CD4-positive, alpha-beta T cell treated with Interleukin-6 at 100 ng/mL for 8 hours (primary cell): ENCODE data around the gene ZNF212.
"Not testable (repeated sequence)": the region's sequence is repeated elsewhere in the genome, so short reads cannot be mapped to it uniquely, and the experiment has no call there.

Experiments used
- DNase-seq: peaks from one replicate; pipeline ENCODE4 v3.0.0-alpha.2; 2020; ENCODE audit warnings: mixed read lengths, low spot score

ZNF212 gene

DNA sequence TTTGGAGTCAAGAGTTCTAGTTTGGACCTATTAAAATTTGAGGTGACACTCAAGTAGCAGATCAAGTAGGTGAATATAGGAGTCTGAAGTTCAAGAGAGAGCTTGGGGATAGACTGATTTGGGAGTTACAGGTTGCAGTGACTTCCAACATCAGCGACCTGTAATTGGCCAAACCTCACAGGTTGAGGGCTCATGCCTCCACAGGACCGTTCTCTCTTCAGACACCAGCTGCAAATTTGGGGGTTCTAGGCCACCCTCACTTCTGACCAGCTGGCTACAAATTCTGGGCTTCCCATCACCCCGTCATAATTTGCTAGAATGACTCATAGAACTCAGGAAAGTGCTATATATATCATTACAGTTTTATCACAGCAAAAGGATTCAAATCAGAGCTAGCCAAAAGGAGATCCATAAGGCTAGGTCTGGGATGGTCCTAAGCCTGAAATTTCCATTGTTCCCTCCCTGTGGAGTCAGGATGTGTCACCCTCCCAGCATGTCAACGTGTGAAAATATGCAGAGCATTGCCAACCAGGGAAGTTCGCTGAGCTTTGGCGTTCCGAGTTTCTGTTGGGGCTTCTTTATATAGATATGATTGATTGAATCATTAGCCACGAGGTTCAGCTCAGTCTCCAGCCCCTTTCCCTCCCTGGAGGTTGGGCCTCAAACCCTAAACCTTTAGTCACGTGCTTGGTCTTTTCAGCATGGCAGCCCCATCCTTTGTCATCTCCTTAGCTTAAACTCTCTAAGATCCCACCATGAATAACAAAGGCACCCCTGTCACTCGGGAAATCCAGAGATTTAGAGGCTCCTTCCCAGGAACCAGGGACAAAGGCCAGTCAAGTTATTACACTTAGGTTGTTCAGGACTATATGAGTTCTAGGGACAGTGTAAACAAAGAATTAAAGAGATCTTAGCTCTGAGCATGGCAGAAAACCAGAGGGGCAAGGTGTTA lies 20.7 kb upstream of the ZNF212 start:
- no peak for DNase-seq

DNA sequence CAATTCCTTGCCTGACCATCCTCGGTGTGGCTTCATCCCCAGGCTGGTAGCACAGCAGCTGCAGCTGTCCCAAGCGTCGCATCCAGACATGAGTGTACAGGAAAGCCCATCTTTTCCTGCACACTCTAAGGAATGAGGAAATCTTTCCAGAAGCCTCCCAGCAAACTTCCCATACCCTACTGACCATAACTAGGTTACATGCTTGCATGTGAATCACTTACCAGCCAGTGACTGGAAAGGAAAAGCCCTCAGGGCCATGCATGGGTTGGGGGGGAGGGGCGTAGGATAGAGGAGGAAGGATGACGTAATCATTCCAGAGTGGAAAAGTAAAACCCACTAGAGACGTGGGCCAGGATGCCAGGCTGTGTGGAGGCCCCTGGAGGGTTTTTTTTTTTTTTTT lies 18.9 kb upstream of the ZNF212 start:
- DNase-seq: no peak

DNA sequence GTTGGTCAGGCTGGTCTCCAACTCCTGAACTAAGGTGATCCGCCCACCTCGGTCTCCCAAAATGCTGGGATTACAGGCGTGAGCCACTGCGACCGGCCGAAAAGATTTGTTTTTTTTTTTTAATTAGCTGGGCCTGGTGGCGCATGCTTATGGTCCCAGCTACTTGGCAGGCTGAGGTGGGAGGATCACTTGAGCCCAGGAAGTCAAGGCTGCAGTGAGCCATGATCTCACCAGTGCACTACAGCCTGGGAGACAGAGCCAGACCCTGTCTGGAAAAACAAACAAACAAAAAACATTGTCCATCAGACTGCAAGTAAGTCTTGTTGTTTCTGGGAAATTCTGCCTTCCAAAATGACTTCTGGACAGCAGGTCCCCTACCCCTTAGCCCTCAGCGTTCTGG lies 16.3 kb upstream of the ZNF212 start:
- no peak for DNase-seq

DNA sequence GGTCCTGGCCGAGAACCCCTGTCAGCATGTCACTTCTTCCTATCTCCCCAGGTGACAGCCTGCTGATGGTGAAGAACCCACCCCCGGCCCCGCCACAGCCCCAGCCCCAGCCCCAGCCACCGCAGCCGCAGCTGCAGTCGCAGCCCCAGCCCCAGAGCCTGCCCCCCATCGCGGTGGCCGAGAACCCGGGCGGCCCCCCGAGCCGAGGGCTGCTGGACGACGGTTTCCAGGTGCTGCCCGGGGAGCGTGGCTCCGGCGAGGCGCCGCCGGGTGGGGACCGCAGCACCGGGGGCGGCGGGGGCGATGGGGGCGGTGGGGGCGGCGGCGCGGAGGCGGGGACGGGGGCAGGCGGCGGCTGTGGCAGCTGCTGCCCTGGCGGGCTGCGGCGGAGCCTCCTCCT lies 15.7 kb upstream of the ZNF212 start:
- DNase-seq: no peak

DNA sequence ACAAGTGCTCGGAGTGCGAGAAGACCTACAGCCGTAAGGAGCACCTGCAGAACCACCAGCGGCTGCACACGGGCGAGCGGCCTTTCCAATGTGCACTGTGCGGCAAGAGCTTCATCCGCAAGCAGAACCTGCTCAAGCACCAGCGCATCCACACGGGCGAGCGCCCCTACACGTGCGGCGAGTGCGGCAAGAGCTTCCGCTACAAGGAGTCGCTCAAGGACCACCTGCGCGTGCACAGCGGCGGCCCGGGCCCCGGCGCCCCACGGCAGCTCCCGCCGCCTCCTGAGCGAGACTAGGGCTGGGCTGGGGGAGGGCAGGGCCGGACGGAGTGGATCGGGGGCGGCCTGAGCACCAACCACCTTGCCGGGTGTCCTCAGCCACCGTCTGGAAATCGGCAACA lies 15.1 kb upstream of the ZNF212 start:
- DNase-seq: no peak

DNA sequence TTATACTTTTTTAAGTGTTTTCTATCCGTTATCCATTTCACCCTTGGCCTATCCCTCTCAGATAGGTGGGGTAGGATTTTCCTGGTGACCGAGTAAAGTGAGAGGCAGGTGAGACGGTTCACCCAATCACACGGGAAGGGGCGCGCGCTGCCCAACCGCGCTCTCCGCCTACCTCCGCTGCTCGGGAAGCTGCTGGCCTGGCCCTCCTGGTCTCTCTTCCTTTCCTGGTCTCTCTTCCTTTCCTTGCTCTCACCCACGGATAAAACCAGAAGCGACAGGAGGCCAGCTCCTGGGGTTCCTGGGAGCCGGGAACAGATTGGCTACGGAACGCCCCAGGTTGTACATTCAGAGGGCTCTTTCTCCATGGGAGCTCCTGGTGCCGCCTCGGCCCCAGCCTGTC lies 14.3 kb upstream of the ZNF212 start:
- no peak for DNase-seq

DNA sequence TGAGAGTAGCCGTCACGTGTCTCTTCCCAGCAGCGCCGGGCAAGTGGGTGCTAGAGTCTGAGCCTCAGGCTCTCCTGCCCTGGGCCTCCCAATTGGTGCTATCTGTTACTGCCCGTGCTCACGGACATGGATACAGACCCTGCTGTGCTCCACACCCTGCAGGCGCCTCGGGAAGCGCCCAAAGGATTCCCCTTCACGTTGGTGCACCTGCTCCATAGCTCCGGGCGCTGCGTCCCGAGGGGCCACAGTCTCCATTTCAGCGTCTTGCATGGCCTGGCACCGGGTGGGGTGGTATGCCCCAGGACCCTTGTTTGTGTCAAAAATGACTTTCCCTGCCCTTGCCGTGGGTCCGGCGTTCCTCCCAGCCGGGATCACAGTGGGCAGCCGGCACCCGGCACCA lies 13.8 kb upstream of the ZNF212 start:
- no peak for DNase-seq

DNA sequence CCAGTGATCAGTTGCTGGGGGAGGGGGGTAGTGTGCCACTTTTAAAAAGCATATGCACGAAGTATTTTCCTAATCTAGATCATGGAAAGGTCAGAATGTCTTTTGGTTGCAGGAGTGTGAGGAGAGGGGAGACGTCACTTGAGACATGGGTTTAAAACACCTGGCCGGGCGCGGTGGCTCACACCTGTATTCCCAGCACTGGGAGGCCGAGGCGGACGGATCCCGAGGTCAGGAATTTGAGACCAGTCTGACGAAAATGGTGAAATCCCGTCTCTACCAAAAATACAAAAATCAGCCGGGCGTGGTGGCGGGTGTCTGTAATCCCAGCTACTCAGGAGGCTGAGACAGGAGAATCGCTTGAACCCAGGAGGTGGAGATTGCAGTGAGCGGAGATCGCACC lies 13.1 kb upstream of the ZNF212 start:
- not testable (repeated sequence) for DNase-seq

DNA sequence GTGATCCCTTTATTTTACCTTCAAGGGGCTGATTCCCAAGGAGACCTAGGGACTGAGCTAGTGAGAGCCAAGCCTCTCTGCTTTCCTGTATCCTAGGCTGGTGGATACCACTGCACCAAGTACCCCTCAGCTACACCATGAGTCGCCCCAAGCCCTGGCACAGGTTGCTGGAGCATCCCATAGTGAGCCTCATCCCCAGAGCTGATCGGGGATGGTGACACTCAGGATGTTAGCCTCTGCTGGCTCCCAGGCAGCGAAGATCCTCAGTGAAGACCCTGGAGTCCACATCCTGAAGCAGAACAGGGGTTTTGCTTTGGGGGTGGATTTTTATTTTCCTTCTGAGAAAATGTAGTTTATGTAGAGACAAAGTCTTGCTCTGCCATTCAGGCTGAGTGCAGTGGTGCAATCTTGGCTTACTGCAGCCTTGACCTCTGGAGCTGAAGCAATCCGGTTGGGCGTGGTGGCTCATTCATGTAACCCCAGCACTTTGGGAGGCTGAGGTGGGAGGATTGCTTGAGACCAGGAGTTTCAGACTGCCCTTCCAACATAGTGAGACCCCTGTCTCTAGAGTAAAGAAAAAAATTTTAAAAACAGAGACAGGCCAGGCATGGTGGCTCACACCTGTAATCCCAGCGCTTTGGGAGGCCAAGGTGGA lies 12.5 kb upstream of the ZNF212 start:
- DNase-seq: no peak

DNA sequence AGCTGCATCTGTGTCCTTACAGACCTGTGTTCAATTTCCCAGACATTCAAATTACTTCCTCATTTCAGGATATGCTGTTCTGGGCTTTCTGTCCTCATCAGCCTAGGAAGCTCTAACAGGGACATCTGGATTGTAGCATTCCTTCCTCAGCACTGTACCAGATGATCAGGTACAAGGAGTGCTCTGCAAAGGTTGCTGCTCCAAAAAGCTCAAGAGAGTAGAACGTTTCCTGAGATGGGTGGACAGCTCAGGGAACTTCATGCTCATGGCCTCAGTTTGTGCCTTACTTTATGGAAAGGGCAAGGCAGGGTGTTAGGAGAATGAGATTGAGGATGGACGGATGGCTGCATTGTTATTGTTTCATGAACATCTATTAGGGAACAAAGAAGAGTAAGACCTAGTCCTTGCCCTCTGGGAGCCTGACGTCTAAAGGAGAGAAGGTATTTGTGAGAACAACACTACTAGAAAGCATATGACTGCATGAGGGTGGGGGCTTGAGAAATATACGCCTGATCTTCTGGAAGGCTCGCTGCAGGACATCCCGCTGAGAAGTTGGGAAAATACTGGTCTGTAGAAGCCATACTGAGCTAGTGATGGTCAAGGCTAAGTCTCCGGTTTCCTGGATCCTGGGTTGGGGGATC lies 10.5 kb upstream of the ZNF212 start:
- DNase-seq: no peak

DNA sequence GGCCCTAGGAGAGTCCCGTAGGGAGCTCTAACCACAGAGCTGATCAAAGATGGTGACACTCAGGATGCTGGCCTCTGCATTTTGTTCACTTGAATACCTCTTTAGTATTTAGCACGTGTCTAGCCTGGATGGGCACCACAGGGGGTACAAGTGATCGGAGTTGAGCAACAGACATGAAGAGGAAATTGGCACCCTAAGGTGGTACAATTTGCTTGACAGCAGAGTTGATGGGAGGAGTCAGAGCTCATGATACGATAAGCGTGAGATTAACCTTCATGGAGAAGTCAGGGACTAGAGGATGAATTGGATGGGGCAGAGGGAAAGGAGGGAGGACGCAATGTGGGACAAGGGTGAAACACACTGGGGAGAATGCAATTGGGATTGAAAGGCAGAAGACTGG lies 9.9 kb upstream of the ZNF212 start:
- DNase-seq: no peak

DNA sequence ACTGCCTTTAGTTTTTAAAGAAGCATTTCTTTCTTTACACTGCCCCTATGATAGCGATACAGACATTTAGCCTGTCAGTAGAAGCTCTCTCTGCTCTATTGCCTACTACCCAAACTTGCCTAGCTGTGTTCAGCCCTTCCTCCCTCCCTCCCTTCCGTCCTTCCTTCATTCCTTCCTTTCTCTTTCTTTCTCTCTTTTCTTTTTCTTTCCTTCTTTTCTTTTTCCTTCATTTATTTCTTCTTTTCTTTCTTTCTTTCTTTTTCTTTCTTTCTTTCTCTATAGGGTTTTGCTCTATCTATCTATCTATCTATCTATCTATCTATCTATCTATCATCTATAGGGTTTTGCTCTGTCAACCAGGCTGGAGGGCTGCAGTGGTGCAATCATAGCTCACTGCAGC lies 7.1 kb upstream of the ZNF212 start:
- DNase-seq: no peak

DNA sequence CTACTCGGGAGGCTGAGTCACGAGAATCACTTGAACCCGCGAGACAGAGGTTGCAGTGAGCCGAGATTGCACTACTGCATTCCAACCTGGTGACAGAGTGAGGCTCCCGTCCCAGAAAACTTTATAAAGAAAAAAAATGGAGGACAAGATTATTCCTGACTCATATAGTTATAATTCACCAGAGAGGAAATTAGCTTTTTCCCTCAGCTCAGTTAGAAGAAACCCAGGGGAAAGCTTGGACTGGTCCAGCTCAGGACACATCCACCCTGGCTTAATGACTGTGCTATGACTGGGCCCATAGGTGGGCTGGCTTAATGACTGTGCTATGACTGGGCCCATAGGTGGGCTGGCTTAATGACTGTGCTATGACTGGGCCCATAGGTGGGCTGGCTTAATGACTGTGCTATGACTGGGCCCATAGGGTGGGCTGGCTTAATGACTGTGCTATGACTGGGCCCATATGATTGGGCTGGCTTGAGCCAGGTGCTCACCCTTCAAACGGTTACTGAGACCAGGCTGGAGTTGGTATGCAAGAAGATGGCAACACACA lies 5.7 kb upstream of the ZNF212 start:
- DNase-seq: not testable (repeated sequence)

DNA sequence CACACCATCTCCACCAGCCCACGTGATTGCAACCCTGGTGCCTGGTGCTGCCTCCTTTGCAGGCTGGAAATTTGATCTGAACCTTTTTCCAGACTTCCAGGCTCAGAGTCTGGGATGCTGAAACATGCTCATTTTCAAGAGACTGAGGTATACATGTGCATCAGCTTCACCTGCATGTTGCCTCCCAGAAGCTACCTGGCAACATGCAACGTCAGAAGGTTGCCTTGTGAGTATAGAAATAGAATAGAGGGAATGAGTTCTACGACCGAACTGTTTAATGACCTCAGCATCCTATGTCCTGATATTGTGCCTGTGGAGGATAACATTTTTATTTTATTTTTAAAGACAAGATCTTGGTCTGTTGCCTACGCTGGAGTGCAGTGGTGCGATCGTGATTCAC lies 1.9 kb upstream of the ZNF212 start:
- DNase-seq: no peak

DNA sequence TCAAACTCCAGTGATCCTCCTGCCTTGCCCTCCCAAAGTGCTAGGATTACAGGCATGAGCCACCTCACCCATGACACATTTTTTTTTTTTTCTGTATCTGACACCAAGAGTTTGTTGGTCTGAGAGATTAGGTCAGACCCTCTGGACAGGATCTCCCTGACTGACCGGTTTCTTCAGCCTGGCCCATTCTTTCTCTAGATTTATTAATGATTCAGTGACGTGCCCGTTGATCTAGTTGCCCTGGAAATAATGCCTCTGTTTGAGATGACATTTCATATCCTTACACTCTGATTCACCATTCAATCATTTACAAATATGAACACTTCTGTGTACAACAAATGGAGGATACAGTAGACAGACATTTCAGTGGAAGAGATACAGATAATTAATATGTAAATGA lies 1.4 kb upstream of the ZNF212 start:
- no peak for DNase-seq

DNA sequence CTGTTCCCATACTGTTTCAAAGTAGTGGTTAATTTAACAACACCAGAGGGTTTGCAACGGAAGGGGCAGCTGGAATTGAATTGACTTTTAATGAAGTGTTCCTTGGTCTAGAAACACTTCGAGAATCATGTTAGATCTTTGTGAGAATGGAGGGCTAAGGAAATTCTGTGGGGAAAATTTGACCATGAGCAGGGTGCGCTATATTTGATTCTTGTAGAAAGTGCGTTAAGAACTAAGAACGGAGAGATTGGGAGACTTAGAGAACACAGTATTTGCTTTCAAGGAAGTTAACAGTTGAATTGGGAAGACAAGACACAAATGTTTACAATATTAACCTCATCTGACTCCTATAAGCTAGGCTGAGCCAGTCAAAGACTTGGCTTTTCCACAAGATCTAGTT lies 1.2 kb downstream of the ZNF212 start:
- DNase-seq: no peak

DNA sequence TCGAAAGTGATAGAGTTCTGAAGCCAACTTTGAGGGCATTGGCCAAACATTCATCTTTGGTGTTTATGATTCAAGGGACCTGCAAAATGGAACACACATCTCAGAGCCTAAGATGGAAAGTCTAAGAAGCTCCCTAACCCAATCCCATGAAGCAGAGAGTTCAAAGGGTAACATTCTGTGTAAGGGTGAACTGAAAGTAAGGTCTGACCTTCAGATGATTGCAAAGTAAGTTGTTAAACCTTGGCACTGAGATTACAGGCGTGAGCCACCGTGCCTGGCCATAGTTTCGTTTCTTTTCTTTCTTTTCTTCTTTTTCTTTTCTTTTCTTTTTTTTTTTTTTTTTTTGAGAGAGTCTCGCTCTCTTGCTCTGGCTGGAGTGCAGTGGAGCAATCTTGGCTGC lies 2.2 kb downstream of the ZNF212 start:
- DNase-seq: no peak

DNA sequence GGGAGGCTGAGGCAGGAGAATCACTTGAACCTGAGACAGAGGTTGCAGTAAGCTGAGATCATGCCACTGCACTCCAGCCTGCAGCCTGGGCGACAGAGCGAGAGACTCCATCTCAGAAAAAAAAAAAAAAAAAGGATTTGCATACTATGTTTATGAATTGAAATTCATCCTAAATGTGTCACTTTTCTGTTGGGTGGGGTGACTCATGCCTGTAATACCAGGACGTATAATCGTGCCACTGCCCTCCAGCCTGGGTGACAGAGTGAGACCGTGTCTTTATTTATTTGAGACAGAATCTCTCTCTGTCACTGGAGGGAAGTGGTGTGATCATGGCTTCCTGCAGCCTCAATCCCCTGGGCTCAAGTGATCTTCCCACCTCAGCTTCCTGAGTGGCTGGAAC lies 5.8 kb downstream of the ZNF212 start:
- no peak for DNase-seq

DNA sequence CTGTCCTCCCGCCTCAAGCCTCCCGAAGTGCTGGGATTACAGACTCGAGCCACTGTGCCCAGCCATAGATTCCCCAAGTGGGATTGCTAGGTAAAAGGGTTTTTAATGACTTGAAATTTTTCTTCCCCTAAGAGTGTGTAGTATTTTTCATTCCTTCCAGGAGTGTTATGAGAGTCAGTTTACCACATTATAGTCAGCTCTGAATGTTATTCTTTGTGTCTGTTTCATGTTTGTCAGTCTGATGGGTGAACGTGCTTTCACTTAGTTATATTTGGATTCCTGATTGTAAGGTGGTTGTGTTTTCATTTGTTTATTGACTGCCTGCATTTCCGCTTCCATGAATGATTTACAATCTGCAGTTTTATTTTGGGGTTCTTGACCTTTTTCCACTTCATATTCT lies 6.3 kb downstream of the ZNF212 start:
- DNase-seq: no peak

DNA sequence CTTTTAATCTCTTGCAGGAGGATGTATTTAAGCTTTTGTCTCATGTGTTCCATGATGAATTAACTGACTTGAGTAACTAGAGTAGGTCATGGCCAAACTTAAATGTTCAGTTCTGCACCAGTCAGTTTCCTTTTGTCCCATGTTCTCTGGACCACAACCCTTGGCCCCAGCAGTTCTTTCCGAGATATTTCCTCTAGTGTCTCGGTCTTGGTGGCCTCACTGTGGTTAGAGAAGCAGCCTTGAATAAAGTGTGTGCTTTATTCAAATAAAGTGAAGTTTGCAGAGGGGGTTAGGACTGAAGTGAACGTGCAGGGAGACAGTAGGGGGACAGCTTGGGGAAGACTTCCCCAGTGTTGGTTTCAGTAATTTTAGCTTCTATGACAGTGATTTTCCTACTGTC lies 9.3 kb downstream of the ZNF212 start:
- DNase-seq: no peak

DNA sequence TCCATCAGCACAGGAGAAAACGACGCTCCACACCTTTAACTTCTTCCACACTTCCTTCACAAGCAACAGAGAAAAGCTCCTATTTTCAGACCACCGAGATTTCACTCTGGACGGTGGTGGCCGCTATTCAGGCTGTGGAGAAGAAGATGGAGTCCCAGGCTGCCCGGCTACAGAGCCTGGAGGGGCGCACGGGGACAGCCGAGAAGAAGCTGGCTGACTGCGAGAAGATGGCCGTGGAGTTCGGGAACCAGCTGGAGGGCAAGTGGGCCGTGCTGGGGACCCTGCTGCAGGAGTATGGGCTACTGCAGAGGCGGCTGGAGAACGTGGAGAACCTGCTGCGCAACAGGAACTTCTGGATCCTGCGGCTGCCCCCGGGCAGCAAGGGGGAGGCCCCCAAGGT lies 10.7 kb downstream of the ZNF212 start:
- not testable (repeated sequence) for DNase-seq

DNA sequence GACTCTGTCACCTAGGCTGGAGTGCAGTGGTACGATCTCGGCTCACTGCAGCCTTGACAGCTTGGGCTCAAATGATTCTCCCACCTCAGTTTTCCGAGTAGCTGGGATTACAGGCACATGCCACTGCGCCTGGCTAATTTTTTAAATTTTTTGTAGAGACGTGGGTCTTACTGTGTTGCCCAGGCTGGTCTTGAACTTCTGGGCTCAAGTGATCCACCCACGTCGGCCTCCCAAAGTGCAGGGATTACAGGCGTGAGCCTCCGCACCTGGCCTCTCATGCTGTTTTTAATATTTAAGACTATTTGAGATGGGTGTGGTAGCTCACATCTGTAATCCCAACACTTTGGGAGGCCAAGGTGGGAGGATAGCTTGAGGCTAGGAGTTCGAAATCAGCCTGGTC lies 12.1 kb downstream of the ZNF212 start:
- DNase-seq: not testable (repeated sequence)

DNA sequence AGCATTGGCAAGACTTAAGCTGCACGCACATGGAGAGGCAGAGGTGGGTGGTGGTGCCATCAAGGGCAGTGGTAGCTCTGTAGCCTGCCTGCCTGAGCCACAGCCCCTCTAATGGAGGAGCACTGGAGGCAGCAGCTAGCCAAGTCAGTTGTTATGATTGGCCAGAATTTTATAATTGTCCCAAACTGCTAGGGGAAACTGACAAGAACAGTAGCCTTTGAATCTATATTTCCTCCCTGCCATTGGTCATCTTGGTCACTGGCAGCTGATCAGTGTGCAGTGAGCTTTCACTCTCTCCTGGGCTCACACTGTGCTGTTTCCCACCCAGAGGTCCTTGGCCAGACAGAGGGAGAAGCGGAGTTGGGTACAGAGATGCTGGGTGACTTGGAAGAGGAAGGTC lies 12.9 kb downstream of the ZNF212 start:
- DNase-seq: no peak
